Loucy (cell line): ENCODE data around the gene SURF1.

Source experiments
- CTCF ChIP-seq: fragments of 200-600 bp; sonication (generic); conservative IDR thresholded peaks from 2 replicates; pipeline ENCODE4 v1.5.1; 2014; ENCODE audit warnings: mild to moderate bottlenecking, antibody characterized with exemption, low read length
- EZH2phosphoT487 ChIP-seq: fragments of 200-600 bp; IDR thresholded peaks from 2 replicates; pipeline ENCODE4 v1.6.1; 2018; ENCODE audit warnings: antibody characterized with exemption, mild to moderate bottlenecking, moderate library complexity, borderline replicate concordance

GRCh38 chr9:133331641-133332380 lies 24.5 kb downstream of the SURF1 start:
- no peak for TF ChIP-seq CTCF
- no peak for TF ChIP-seq EZH2phosphoT487
